KMS-11 (cell line): ENCODE results near the gene ATG9A.

Experiments
- H2AFZ ChIP-seq: fragments of 200-600 bp; sonication (generic); 2 replicates; pipeline ENCODE4 v1.6.1; 2016; ENCODE audit warnings: antibody characterized with exemption, mixed run types, low read depth
- H3K27ac ChIP-seq: fragments of 200-600 bp; sonication (generic); 2 replicates; pipeline ENCODE4 v1.6.1; 2016; ENCODE audit warnings: mild to moderate bottlenecking, mixed run types
- H3K27me3 ChIP-seq: fragments of 200-600 bp; sonication (generic); 2 replicates; pipeline ENCODE4 v1.6.1; 2017; ENCODE audit warnings: mild to moderate bottlenecking, low read depth, mixed run types, moderate library complexity; ENCODE audit not compliant: insufficient read depth
- H3K36me3 ChIP-seq: fragments of 200-600 bp; sonication (generic); 2 replicates; pipeline ENCODE4 v1.6.1; 2017; ENCODE audit warnings: mild to moderate bottlenecking, mixed run types; ENCODE audit not compliant: insufficient read depth
- H3K4me1 ChIP-seq: fragments of 200-600 bp; sonication (generic); 2 replicates; pipeline ENCODE4 v1.6.1; 2016; ENCODE audit warnings: mild to moderate bottlenecking, low read depth, mixed run types; ENCODE audit not compliant: poor library complexity, severe bottlenecking
- H3K4me2 ChIP-seq: fragments of 200-600 bp; sonication (generic); 2 replicates; pipeline ENCODE4 v1.7.0; 2016; ENCODE audit warnings: mild to moderate bottlenecking, mixed run types
- H3K4me3 ChIP-seq: fragments of 200-600 bp; sonication (generic); IDR thresholded peaks from 2 replicates; pipeline ENCODE4 v1.6.1; 2017; ENCODE audit warnings: low read depth, low read length, mixed read lengths; ENCODE audit not compliant: insufficient read depth
- H3K79me2 ChIP-seq: fragments of 200-600 bp; sonication (generic); 2 replicates; pipeline ENCODE4 v1.6.1; 2016; ENCODE audit warnings: low read depth, mixed run types; ENCODE audit not compliant: insufficient read depth
- H3K9ac ChIP-seq: fragments of 200-600 bp; sonication (generic); 2 replicates; pipeline ENCODE4 v1.6.1; 2016; ENCODE audit warnings: mild to moderate bottlenecking, mixed run types
- H4K20me1 ChIP-seq: fragments of 200-600 bp; sonication (generic); 2 replicates; pipeline ENCODE4 v1.6.1; 2016; ENCODE audit warnings: mild to moderate bottlenecking, mixed run types; ENCODE audit not compliant: insufficient read depth
- CTCF ChIP-seq: fragments of 200-600 bp; sonication (generic); conservative IDR thresholded peaks from 2 replicates; pipeline ENCODE4 v1.6.1; 2017; ENCODE audit warnings: low read depth, mild to moderate bottlenecking, antibody characterized with exemption, low read length, moderate library complexity, mixed read lengths

ATG9A gene

GRCh38 chr2:219269362-219270054, 40.1 kb upstream of the ATG9A start:
- H3K79me2 ChIP-seq = no peaks in the 10 kb centered on the region
- no peaks in the 10 kb centered on the region for H3K4me1 ChIP-seq
- no peak overlapping the region for H3K4me2 ChIP-seq
- no peak overlapping the region for H3K4me3 ChIP-seq
- H3K9ac ChIP-seq = no peak overlapping the region
- H3K36me3 ChIP-seq = no peaks in the 10 kb centered on the region
- H3K27ac ChIP-seq = no peak overlapping the region
- no peaks in the 10 kb centered on the region for H3K27me3 ChIP-seq
- no peak overlapping the region for H2AFZ ChIP-seq
- H4K20me1 ChIP-seq = no peaks in the 10 kb centered on the region
- no peak for TF ChIP-seq CTCF

GRCh38 chr2:219268294-219268693, 38.9 kb upstream of the ATG9A start:
- Histone ChIP-seq H3K27ac (no peak overlapping the region), H3K36me3 (no peaks in the 10 kb centered on the region), H4K20me1 (no peaks in the 10 kb centered on the region), H3K4me3 (no peak overlapping the region), H2AFZ (no peak overlapping the region), H3K4me1 (no peaks in the 10 kb centered on the region), H3K4me2 (no peak overlapping the region), H3K27me3 (no peaks in the 10 kb centered on the region), H3K79me2 (no peaks in the 10 kb centered on the region), H3K9ac (no peak overlapping the region)
- TF ChIP-seq CTCF = no peak

GRCh38 chr2:219266886-219267285, 37.5 kb upstream of the ATG9A start:
- H3K36me3 ChIP-seq = no peaks in the 10 kb centered on the region
- H4K20me1 ChIP-seq = no peaks in the 10 kb centered on the region
- no peaks in the 10 kb centered on the region for H3K27me3 ChIP-seq
- H3K4me3 ChIP-seq = no peak overlapping the region
- H3K79me2 ChIP-seq = no peaks in the 10 kb centered on the region
- no peak overlapping the region for H3K9ac ChIP-seq
- H3K27ac ChIP-seq = no peak overlapping the region
- no peak overlapping the region for H2AFZ ChIP-seq
- H3K4me2 ChIP-seq = no peak overlapping the region
- no peaks in the 10 kb centered on the region for H3K4me1 ChIP-seq
- no peak for TF ChIP-seq CTCF

- TF ChIP-seq CTCF = no peak
- Histone ChIP-seq H3K27ac (no peak overlapping the region), H3K4me2 (no peak overlapping the region), H3K36me3 (no peaks in the 10 kb centered on the region), H3K4me3 (no peak overlapping the region), H3K79me2 (no peaks in the 10 kb centered on the region), H3K9ac (no peak overlapping the region), H2AFZ (no peak overlapping the region), H3K27me3 (no peaks in the 10 kb centered on the region), H4K20me1 (no peaks in the 10 kb centered on the region), H3K4me1 (no peaks in the 10 kb centered on the region)
Measured at GRCh38 chr2:219266232-219266631, 36.8 kb upstream of the ATG9A start.
